22Rv1 (cell line): ENCODE results near the gene EVA1A.

ENCODE experiments used
- CTCF ChIP-seq: fragments of 450-650 bp; IDR thresholded peaks from 2 replicates; pipeline ENCODE4 v1.5.1; 2017; ENCODE audit warnings: mild to moderate bottlenecking
- ZFX ChIP-seq: fragments of 450-650 bp; IDR thresholded peaks from 2 replicates; pipeline ENCODE4 v1.6.1; 2017; ENCODE audit warnings: antibody characterized with exemption, borderline replicate concordance

DNA sequence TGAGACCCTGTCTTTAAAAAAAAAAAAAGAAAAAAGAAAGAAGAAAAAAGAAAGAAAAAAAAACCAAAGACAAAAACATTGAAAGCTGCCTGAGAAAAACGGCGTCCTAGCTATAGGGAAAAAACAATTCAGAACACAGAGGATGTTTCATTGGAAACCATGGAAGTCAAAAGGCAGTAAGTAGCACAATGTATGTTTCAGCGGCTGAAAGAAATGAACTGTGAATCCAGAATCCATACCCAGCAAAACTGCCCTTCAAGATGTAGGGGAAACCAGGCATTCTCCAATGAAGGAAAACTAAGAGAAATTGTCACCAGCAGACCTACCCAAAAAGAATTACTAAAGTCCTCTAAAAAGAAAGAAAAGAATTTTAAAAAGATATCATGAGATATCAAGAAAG lies 27.6 kb downstream of the EVA1A start:
- TF ChIP-seq ZFX (no peak), CTCF (no peak)
